Frontal cortex (tissue), 4 donors: Measurements from ENCODE around the gene AKAP6. TPM values are rescaled to one million over a fixed set of nuclear protein-coding genes. Genes with fewer than 3 reads are reported as not detected.

Source experiments
- DNase-seq, 2 donors: peaks; one replicate each; pipeline ENCODE4 v3.0.0; 2012; ENCODE audit warnings: low spot score in 2 of 2
- FAIRE-seq: peaks from 2 replicates; lab custom pipeline; 2012; peaks lifted over from hg19 to GRCh38; lab: Jason Lieb, UNC
- total RNA-seq: library from RNA; depleted of rRNA; stranded (reverse); fragments of >200 nt; gene quantifications from one replicate; pipeline ENCODE4 v1.2.3, GENCODE V29; 2014
- donor health status: control.
- donor health status: control.
- donor health status: control.

AKAP6 gene
- total RNA-seq, 1 donor from 2014 or later, result 102 TPM

GRCh38 chr14:32630701-32631100 lies 301.6 kb downstream of the AKAP6 start:
- FAIRE-seq (peak; percentile 42), DNase-seq (no peak)

GRCh38 chr14:32633224-32633859 lies 304.2 kb downstream of the AKAP6 start:
- no peak for DNase-seq

GRCh38 chr14:32633930-32634329 lies 304.8 kb downstream of the AKAP6 start:
- DNase-seq (no peak), FAIRE-seq (no peak)

More at GRCh38 chr14:32633224-32633859, 304.2 kb downstream of the AKAP6 start:
- no peak for FAIRE-seq

GRCh38 chr14:32635061-32635719 lies 306.1 kb downstream of the AKAP6 start:
- DNase-seq (no peak), FAIRE-seq (no peak)

GRCh38 chr14:32637582-32637981 lies 308.5 kb downstream of the AKAP6 start:
- no peak for DNase-seq
- FAIRE-seq, result no peak

GRCh38 chr14:32639208-32639607 lies 310.1 kb downstream of the AKAP6 start:
- FAIRE-seq, result no peak
- no peak for DNase-seq

- DNase-seq, result no peak
- no peak for FAIRE-seq
Measured at GRCh38 chr14:32645551-32645950, 316.5 kb downstream of the AKAP6 start.

GRCh38 chr14:32648434-32648833 lies 319.3 kb downstream of the AKAP6 start:
- DNase-seq (no peak), FAIRE-seq (no peak)

GRCh38 chr14:32650030-32650429 lies 320.9 kb downstream of the AKAP6 start:
- DNase-seq (no peak), FAIRE-seq (no peak)

GRCh38 chr14:32650665-32651064 lies 321.6 kb downstream of the AKAP6 start:
- FAIRE-seq, result no peak
- DNase-seq, result no peak

- DNase-seq (no peak), FAIRE-seq (no peak)
Measured at GRCh38 chr14:32654106-32654505, 325.0 kb downstream of the AKAP6 start.

GRCh38 chr14:32656601-32657000 lies 327.5 kb downstream of the AKAP6 start:
- no peak for FAIRE-seq
- DNase-seq, result no peak

GRCh38 chr14:32657081-32657480 lies 328.0 kb downstream of the AKAP6 start:
- FAIRE-seq, result no peak
- no peak for DNase-seq

- FAIRE-seq (no peak), DNase-seq (no peak)
Measured at GRCh38 chr14:32661216-32661615, 332.1 kb downstream of the AKAP6 start.

GRCh38 chr14:32662211-32662610 lies 333.1 kb downstream of the AKAP6 start:
- no peak for FAIRE-seq
- DNase-seq, result no peak

- no peak for DNase-seq
- no peak for FAIRE-seq
Measured at GRCh38 chr14:32666308-32666707, 337.2 kb downstream of the AKAP6 start.

- DNase-seq, result no peak
- no peak for FAIRE-seq
Measured at GRCh38 chr14:32667287-32667686, 338.2 kb downstream of the AKAP6 start.

GRCh38 chr14:32667791-32668190 lies 338.7 kb downstream of the AKAP6 start:
- no peak for DNase-seq
- FAIRE-seq, result no peak

GRCh38 chr14:32669391-32669790 lies 340.3 kb downstream of the AKAP6 start:
- FAIRE-seq (no peak), DNase-seq (no peak)

GRCh38 chr14:32675433-32675832 lies 346.3 kb downstream of the AKAP6 start:
- DNase-seq (no peak), FAIRE-seq (no peak)

- FAIRE-seq (no peak), DNase-seq (no peak)
Measured at GRCh38 chr14:32677129-32677780, 348.2 kb downstream of the AKAP6 start.
